HCT116 (cell line): ENCODE results near the gene MROH8. TPM values are rescaled to one million over a fixed set of nuclear protein-coding genes. Genes with fewer than 3 reads are reported as not detected.

ENCODE experiments used
- ATAC-seq: fragments of 200-7000 bp; cut with Tn5 transposase; 2 replicates; pipeline ENCODE4 v1.9.1; 2020; ENCODE audit warnings: mild to moderate bottlenecking, moderate library complexity
- BruUV-seq: library from RNA; stranded (reverse); fragments of 400-500 nt; replicated peaks from 2 replicates; lab custom pipeline; 2021; lab: Mats Ljungman, UMichigan
- CTCF ChIA-PET: fragments of 300-600 bp; sonication (Branson Sonifier 250); formaldehyde crosslinking; loops from one replicate; lab custom pipeline; 2021; ENCODE audit warnings: antibody characterized with exemption; lab: Charles Lee
- POLR2A ChIA-PET: fragments of 300-600, 350-600 bp; sonication (Branson Sonifier 250); formaldehyde crosslinking; loops from one replicate; lab custom pipeline; 2021; ENCODE audit warnings: antibody characterized with exemption; lab: Charles Lee
- RAD21 ChIA-PET, 2 experiments: fragments of 300-600 bp; sonication (Branson Sonifier 250); formaldehyde crosslinking; loops; one replicate each; lab custom pipeline; 2023; ENCODE audit warnings: low total read pairs in 2 of 2; ENCODE audit not compliant: uncharacterized antibody in 2 of 2, unreplicated experiment in 2 of 2, low non-redundant PET in 1 of 2; lab: Charles Lee
- DNase-seq: peaks from one replicate; pipeline ENCODE4 v3.0.0-alpha.2; 2010; ENCODE audit warnings: low read depth, low spot score
- H2AFZ ChIP-seq: fragments of 200-600 bp; shearing (Covaris generic), sonication (generic); 2 replicates; pipeline ENCODE4 v1.6.1; 2017; ENCODE audit warnings: low read depth, mixed run types, mixed read lengths, antibody characterized with exemption, low read length; ENCODE audit not compliant: poor library complexity, severe bottlenecking
- H3K27ac ChIP-seq: 2 replicates; pipeline ENCODE4 v1.5.1; 2012; ENCODE audit warnings: low read depth, low read length
- H3K27me3 ChIP-seq: fragments of 200-600 bp; sonication (generic); 2 replicates; pipeline ENCODE4 v1.6.1; 2016; ENCODE audit warnings: mixed run types, low read length, mixed read lengths; ENCODE audit not compliant: insufficient read depth
- H3K36me3 ChIP-seq, 2 experiments: fragments of 200-500 bp in 1 of 2; fragments of 200-600 bp in 1 of 2; sonication (Bioruptor generic) in 1 of 2; sonication (generic) in 1 of 2; 2 replicates each; pipeline versions ENCODE4 v1.5.1 to v1.6.1; 2014 to 2016; ENCODE audit warnings: low read length in 2 of 2, inconsistent platforms in 1 of 2, mixed read lengths in 1 of 2, mixed run types in 1 of 2; ENCODE audit not compliant: insufficient read depth in 2 of 2, control insufficient read depth in 1 of 2
- H3K4me1 ChIP-seq, 2 experiments: fragments of 200-600 bp in 1 of 2; sonication (generic) in 1 of 2; 2 replicates each; pipeline versions ENCODE4 v1.5.1 to v1.6.1; 2012 to 2017; ENCODE audit warnings: low read length in 2 of 2, inconsistent platforms in 1 of 2, mild to moderate bottlenecking in 1 of 2, mixed read lengths in 1 of 2, mixed run types in 1 of 2, moderate library complexity in 1 of 2; ENCODE audit not compliant: insufficient read depth in 2 of 2, control insufficient read depth in 1 of 2
- H3K4me2 ChIP-seq: fragments of 200-600 bp; sonication (generic); 2 replicates; pipeline ENCODE4 v1.6.1; 2017; ENCODE audit warnings: mixed run types, low read length, mixed read lengths
- H3K4me3 ChIP-seq, 2 experiments: fragments of 200-600 bp in 1 of 2; sonication (generic) in 1 of 2; replicated peaks in 1 of 2; 2 replicates each; pipeline ENCODE4 v1.5.1; 2011 to 2016; ENCODE audit warnings: low read length in 2 of 2, control low read depth in 1 of 2, low read depth in 1 of 2, mild to moderate bottlenecking in 1 of 2, mixed read lengths in 1 of 2, mixed run types in 1 of 2
- H3K79me2 ChIP-seq: fragments of 200-600 bp; sonication (generic); 2 replicates; pipeline ENCODE4 v1.6.1; 2017; ENCODE audit warnings: mild to moderate bottlenecking, mixed run types, low read length, moderate library complexity, mixed read lengths; ENCODE audit not compliant: insufficient read depth
- H3K9ac ChIP-seq: fragments of 200-600 bp; sonication (generic); 2 replicates; pipeline ENCODE4 v1.6.1; 2016; ENCODE audit warnings: low read length, mixed read lengths
- H3K9me2 ChIP-seq: fragments of 200-600 bp; sonication (generic), shearing (Covaris generic); 2 replicates; pipeline ENCODE4 v1.6.1; 2017; ENCODE audit warnings: mixed run types, mild to moderate bottlenecking, moderate library complexity; ENCODE audit not compliant: insufficient read depth
- H3K9me3 ChIP-seq, 2 experiments: fragments of 200-500 bp in 1 of 2; fragments of 200-600 bp in 1 of 2; sonication (Bioruptor generic) in 1 of 2; sonication (generic) in 1 of 2; 2 replicates each; pipeline ENCODE4 v1.6.1; 2014 to 2017; ENCODE audit warnings: low read length in 2 of 2, mixed read lengths in 2 of 2, inconsistent platforms in 1 of 2, low read depth in 1 of 2, mild to moderate bottlenecking in 1 of 2, mixed run types in 1 of 2, moderate library complexity in 1 of 2; ENCODE audit not compliant: control insufficient read depth in 1 of 2, insufficient read depth in 1 of 2
- H4K20me1 ChIP-seq: fragments of 200-600 bp; sonication (generic), shearing (Covaris generic); 2 replicates; pipeline ENCODE4 v1.6.1; 2017; ENCODE audit warnings: mixed run types, mild to moderate bottlenecking, moderate library complexity; ENCODE audit not compliant: insufficient read depth
- ATF3 ChIP-seq: IDR thresholded peaks from 2 replicates; pipeline ENCODE4 v1.6.1; 2012
- CBX3 ChIP-seq: IDR thresholded peaks from 2 replicates; pipeline ENCODE4 v1.6.1; 2012; ENCODE audit warnings: low read depth
- EGR1 ChIP-seq: IDR thresholded peaks from 2 replicates; pipeline ENCODE4 v1.6.1; 2012; ENCODE audit warnings: low read depth
- ELF1 ChIP-seq: IDR thresholded peaks from 2 replicates; pipeline ENCODE4 v1.6.1; 2012; ENCODE audit warnings: low read depth, borderline replicate concordance
- EZH2 ChIP-seq: fragments of 200-600 bp; sonication (generic); IDR thresholded peaks from 2 replicates; pipeline ENCODE4 v1.6.1; 2017; ENCODE audit warnings: antibody characterized with exemption, mixed run types
- EZH2phosphoT487 ChIP-seq: fragments of 200-600 bp; IDR thresholded peaks from 2 replicates; pipeline ENCODE4 v1.6.1; 2018; ENCODE audit warnings: antibody characterized with exemption, borderline replicate concordance
- FOSL1 ChIP-seq: IDR thresholded peaks from 2 replicates; pipeline ENCODE4 v1.6.1; 2012; ENCODE audit warnings: low read depth
- JUND ChIP-seq: IDR thresholded peaks from 2 replicates; pipeline ENCODE4 v1.6.1; 2012
- POLR2A ChIP-seq: IDR thresholded peaks from 2 replicates; pipeline ENCODE4 v1.7.0; 2011; ENCODE audit warnings: borderline replicate concordance; ENCODE audit not compliant: insufficient read depth, insufficient read length; ENCODE audit errors: extremely low read depth
- POLR2AphosphoS5 ChIP-seq: IDR thresholded peaks from 2 replicates; pipeline ENCODE4 v1.6.1; 2011; ENCODE audit warnings: mild to moderate bottlenecking, low read depth, low read length, moderate library complexity
- RAD21 ChIP-seq: IDR thresholded peaks from 2 replicates; pipeline ENCODE4 v1.6.1; 2012; ENCODE audit warnings: low read depth, mild to moderate bottlenecking
- REST ChIP-seq: IDR thresholded peaks from 2 replicates; pipeline ENCODE4 v1.6.1; 2012; ENCODE audit warnings: low read depth
- SIN3A ChIP-seq: IDR thresholded peaks from 2 replicates; pipeline ENCODE4 v1.6.1; 2012; ENCODE audit warnings: low read depth
- SP1 ChIP-seq: IDR thresholded peaks from 2 replicates; pipeline ENCODE4 v1.6.1; 2012; ENCODE audit warnings: low read depth
- SRF ChIP-seq: IDR thresholded peaks from 2 replicates; pipeline ENCODE4 v1.6.1; 2012; ENCODE audit warnings: low read depth
- TCF7L2 ChIP-seq: IDR thresholded peaks from 2 replicates; pipeline ENCODE4 v1.7.0; 2011; ENCODE audit warnings: borderline replicate concordance, inconsistent platforms; ENCODE audit not compliant: insufficient read depth, insufficient read length; ENCODE audit errors: extremely low read depth
- YY1 ChIP-seq: IDR thresholded peaks from 2 replicates; pipeline ENCODE4 v1.6.1; 2011; ENCODE audit warnings: low read length, low read depth, moderate library complexity, mild to moderate bottlenecking; ENCODE audit not compliant: insufficient replicate concordance; ENCODE audit errors: extremely low read depth
- ZBTB33 ChIP-seq: IDR thresholded peaks from 2 replicates; pipeline ENCODE4 v1.6.1; 2011; ENCODE audit warnings: mild to moderate bottlenecking, low read length, moderate library complexity; ENCODE audit not compliant: insufficient replicate concordance; ENCODE audit errors: extremely low read depth
- ZFX ChIP-seq: fragments of 450-650 bp; IDR thresholded peaks from 2 replicates; pipeline ENCODE4 v1.6.1; 2017
- ZNF274 ChIP-seq: fragments of 200-500 bp; sonication (Bioruptor generic); IDR thresholded peaks from 2 replicates; pipeline ENCODE4 v1.6.1; 2014; ENCODE audit warnings: mild to moderate bottlenecking, low read depth, low read length, inconsistent platforms
- intact Hi-C: fragments of 100-400 bp; cut with micrococcal nuclease; formaldehyde crosslinking; loops from 2 replicates; pipeline ENCODE4 v1.10.0; 2022
- total RNA-seq: library from RNA; stranded (reverse); gene quantifications from one replicate; pipeline ENCODE4 v1.2.1, GENCODE V29; 2021; ENCODE audit not compliant: unreplicated experiment

The MROH8 gene
- total RNA-seq, 1 experiment from 2014 or later: 0.79 TPM

DNA sequence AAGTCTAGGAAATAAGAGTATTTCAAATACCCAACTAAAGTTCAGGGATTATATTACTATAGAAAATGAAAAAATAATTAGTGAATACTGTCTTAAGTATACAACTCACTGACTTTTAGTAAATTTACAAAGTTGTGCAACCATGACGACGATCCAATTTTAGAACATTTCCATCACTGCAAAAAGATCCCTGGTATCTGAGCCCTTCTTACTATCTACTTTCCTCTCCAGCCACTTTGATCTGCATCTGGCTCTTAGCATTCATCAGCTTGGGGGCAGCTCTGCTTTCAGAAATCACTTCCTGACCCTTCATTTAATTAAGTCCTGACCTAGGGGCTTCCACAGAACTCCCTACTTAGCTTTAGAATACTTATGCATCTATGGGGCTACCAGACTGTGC, 45.4 kb downstream of the MROH8 start:
- Histone ChIP-seq H3K4me3 (no peak overlapping the region), H3K4me2 (no peak overlapping the region), H3K27me3 (peaks cover 6% of the 10 kb centered on the region; the same call in 1 of the 2 replicates), H3K36me3 (no peaks in the 10 kb centered on the region), H3K9ac (no peak overlapping the region), H3K4me1 (no peaks in the 10 kb centered on the region), H4K20me1 (no peaks in the 10 kb centered on the region), H2AFZ (no peak overlapping the region), H3K27ac (no peak overlapping the region), H3K9me3 (no peaks in the 10 kb centered on the region), H3K79me2 (no peaks in the 10 kb centered on the region), H3K9me2 (no peaks in the 10 kb centered on the region)
- ATAC-seq (no peak), DNase-seq (no peak)
- BruUV-seq: no TSS peak
- POLR2A ChIA-PET: no interaction called here
- no peak for TF ChIP-seq ZBTB33
- no peak for TF ChIP-seq SIN3A
- no peak for TF ChIP-seq TCF7L2
- no peak for TF ChIP-seq POLR2A
- no peak for TF ChIP-seq REST
- TF ChIP-seq SRF: no peak
- TF ChIP-seq ATF3: no peak
- no peak for TF ChIP-seq CBX3
- no peak for TF ChIP-seq ZNF274
- no peak for TF ChIP-seq FOSL1
- no peak for TF ChIP-seq RAD21
- no peak for TF ChIP-seq ZFX
- no peak for TF ChIP-seq SP1
- TF ChIP-seq EZH2phosphoT487: no peak
- no peak for TF ChIP-seq EZH2
- TF ChIP-seq ELF1: no peak
- TF ChIP-seq YY1: no peak
- no peak for TF ChIP-seq POLR2AphosphoS5
- TF ChIP-seq EGR1: no peak
- TF ChIP-seq JUND: no peak
- CTCF ChIA-PET: no interaction called here
- intact Hi-C loops: no loop called here
- RAD21 ChIA-PET: no interaction called here
